Fibroblast of villous mesenchyme (primary cell): ENCODE results near the gene CDK13. TPM values are rescaled to one million over a fixed set of nuclear protein-coding genes. Genes with fewer than 3 reads are reported as not detected.

Experiments used
- DNase-seq: peaks from one replicate; pipeline ENCODE4 v3.0.0-alpha.2; 2010; ENCODE audit warnings: low read depth
- H3K4me3 ChIP-seq: 2 replicates; pipeline ENCODE4 v1.5.1; 2011; ENCODE audit warnings: low read depth, mild to moderate bottlenecking, low read length
- total RNA-seq: library from RNA; depleted of rRNA; stranded (reverse); fragments of >200 nt; gene quantifications from 2 replicates; pipeline ENCODE4 v1.2.3, GENCODE V29; 2012
- TF ChIP-seq, protein P1 (sequence below): IDR thresholded peaks from 2 replicates; pipeline ENCODE4 v1.5.1; 2012; ENCODE audit warnings: low read depth, mild to moderate bottlenecking, low read length; ENCODE audit not compliant: insufficient read depth

Gene CDK13
- total RNA-seq, 1 donor: 82.5 TPM

DNA sequence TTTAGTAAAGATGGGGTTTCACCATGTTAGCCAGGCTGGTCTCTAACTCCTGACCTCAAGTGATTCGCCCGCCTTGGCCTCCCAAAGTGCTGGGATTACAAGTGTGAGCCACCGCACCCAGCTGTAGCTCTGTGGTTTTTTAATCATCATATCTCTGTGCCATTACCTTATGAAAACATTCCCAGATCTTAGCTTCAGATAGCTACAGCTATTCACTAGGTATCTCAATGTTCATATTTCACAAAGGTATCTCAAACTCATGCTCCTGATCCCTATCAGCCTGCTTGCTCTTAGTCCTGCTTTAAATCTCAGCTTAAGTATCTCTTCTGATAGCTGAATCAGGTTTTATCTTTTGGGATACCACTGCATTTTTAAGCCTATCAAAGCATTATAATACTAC lies 74.8 kb downstream of the CDK13 start:
- TF ChIP-seq, protein P1, sequence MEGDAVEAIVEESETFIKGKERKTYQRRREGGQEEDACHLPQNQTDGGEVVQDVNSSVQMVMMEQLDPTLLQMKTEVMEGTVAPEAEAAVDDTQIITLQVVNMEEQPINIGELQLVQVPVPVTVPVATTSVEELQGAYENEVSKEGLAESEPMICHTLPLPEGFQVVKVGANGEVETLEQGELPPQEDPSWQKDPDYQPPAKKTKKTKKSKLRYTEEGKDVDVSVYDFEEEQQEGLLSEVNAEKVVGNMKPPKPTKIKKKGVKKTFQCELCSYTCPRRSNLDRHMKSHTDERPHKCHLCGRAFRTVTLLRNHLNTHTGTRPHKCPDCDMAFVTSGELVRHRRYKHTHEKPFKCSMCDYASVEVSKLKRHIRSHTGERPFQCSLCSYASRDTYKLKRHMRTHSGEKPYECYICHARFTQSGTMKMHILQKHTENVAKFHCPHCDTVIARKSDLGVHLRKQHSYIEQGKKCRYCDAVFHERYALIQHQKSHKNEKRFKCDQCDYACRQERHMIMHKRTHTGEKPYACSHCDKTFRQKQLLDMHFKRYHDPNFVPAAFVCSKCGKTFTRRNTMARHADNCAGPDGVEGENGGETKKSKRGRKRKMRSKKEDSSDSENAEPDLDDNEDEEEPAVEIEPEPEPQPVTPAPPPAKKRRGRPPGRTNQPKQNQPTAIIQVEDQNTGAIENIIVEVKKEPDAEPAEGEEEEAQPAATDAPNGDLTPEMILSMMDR: no peak
- no peak for DNase-seq
- no peak overlapping the region for H3K4me3 ChIP-seq

DNA sequence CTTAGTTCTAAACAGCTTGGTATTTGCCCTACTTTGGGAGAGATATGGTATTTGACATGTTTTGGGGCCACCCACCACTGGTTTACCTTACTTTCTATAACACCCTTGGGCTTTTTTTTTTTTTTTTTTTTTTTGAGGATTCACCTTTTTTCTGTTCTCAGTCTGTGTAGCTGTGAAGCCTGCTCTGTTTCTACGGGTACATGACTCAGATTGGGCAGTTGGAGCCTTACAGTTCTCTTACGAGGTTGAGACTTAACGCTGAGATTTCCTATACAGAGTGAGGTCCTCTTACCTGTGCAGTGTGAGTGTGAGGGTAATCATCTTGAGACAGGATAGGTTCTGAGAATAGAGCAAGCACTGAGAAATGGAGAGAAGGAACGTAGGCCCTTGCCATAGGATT lies 77.5 kb downstream of the CDK13 start:
- TF ChIP-seq, protein P1: no peak
- no peak for DNase-seq
- no peak overlapping the region for H3K4me3 ChIP-seq

DNA sequence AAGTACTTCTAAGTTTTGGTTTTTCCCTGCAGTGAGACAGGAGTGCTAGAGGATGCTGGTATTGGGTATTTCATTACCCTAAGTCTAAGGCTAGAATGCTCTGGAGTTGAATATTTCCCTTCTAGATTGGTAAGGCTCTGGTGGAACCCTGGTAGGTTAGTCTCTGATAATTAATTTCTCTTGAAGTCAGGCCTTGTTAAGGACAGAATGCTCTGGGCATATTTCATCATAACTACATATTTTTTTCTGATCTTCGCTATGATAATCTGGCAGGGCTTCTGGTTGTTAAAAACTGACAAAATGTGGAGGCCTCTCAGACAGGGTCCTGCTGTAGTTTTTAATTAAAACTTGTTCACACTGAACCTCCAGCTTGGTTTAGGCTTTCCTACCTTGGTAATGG lies 83.8 kb downstream of the CDK13 start:
- H3K4me3 ChIP-seq: no peak overlapping the region
- TF ChIP-seq, protein P1: no peak
- peak; percentile 32 for DNase-seq

DNA sequence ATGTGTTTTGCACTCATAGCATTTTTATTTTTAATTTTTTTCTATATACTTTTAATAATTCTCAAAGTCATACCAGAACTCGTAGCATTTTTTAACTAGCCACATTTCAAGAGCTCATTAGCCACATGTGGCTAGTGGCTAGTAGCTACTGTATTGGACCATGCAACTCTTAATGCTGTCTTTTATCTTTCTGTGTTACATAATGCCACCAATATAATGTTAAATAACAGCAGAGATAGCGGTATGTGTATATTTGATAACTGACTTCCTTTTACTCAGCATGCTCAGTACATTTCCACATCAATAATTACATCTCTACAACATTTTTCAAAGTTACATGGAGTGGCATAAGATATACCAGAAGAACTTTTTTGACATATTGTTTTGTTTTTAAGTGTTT lies 91.4 kb downstream of the CDK13 start:
- H3K4me3 ChIP-seq: no peak overlapping the region
- TF ChIP-seq, protein P1: no peak
- no peak for DNase-seq

DNA sequence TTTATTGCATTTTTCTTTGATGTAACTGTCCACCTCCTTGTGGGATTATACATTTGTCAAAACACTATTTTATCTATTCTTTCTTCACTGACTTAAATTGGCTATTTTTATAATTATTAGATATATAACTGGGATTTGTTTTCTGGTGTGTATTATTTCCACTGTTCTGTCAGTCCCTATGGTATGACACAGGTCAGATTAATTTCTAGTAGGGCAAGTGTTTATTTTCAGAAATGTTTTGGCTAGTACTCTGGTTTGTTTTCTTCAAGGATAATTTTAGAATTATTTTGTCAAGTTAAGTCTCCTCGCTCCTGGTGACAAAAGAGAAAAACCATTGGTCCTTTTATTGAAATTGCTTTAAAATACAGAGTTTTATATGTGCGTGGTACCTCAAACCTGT lies 93.1 kb downstream of the CDK13 start:
- no peak for DNase-seq
- TF ChIP-seq, protein P1: no peak
- no peak overlapping the region for H3K4me3 ChIP-seq

DNA sequence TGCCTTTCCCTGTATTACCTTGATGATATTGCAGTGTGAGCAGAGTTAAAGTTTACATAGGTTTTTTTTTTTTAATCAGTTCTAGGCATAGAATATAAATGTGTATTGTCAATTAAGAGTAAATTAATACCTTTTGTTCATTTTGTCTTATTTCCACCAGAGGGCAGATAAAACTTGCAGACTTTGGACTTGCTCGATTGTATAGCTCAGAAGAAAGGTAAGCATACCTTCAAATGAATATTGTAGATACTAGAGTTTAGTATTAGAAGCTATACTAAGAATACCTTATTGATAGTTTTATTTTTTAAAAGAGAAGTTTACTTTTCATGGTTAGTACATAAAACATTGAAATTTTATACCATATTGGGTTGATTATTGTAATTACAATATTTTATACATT lies 97.6 kb downstream of the CDK13 start:
- H3K4me3 ChIP-seq: no peak overlapping the region
- TF ChIP-seq, protein P1: no peak
- DNase-seq: no peak

DNA sequence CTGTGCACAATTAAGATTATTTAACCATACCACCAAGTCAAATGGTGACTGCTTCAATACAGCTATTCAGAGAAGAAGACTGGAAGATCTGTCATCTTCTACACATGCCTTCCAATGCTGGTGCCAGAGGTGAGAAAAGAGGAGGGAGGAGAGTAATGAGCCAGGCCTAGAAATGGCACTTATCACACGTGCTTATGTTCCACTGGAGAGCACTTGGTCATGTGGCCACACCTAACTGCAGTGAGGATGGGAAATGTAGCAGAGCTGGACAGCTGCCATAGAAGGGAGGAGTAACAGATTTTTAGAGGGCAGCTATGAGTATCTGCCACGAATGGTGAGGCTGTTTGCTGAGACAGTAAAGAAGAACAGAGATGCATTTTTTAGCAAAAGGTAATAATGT lies 107.2 kb downstream of the CDK13 start:
- TF ChIP-seq, protein P1: no peak
- peak; percentile 37 for DNase-seq
- no peak overlapping the region for H3K4me3 ChIP-seq
